ENCODE data around the gene NRIP1.

The NRIP1 gene

DNA sequence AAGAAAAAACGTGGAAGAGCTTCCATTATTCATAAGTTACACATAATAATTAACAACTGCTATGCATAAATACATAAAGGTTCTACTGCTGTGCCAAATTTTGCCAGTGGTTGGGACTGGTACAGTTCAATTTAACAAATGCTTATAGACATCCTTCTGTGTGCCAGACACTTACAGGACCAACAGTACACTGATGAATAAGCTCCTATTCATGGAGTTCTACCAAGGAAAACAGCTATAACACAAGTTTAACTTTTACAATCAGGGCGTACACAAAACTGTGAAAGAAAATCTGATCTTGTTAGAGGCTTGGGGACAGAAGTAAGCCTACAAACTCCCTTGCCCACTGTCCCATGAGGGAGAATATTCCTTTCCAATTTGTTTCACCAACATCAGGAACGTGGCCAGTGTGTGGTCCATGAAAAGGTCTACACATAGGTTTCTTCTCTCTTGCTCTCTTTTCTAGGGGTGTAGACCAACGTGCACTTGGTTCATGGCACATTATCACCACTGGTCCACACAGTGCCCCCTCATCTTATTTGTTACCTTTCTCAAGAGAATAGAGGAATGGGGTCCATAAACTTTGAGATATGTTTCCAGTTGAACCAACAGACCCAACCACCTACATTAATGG lies 10.1 kb downstream of the NRIP1 start:
- Histone ChIP-seq H3K4me3 (ENCODE audit: low read length in 2 of 2) (no peak overlapping the region), H3K9me3 (ENCODE audit: control insufficient read depth in 2 of 2, low read length in 2 of 2) (no peaks in the 10 kb centered on the region), H3K27me3 (ENCODE audit: control insufficient read depth in 1 of 2, insufficient read depth in 2 of 2, low read length in 2 of 2) (no peaks in the 10 kb centered on the region), H3K36me3 (ENCODE audit: control insufficient read depth in 2 of 2, insufficient read depth in 2 of 2, low read length in 2 of 2) (no peaks in the 10 kb centered on the region), H3K9ac (ENCODE audit: low read length in 2 of 2) (no peak overlapping the region), H3K27ac (ENCODE audit: low read length) (no peak overlapping the region), H3K4me1 (ENCODE audit: control insufficient read depth, insufficient read depth, low read length) (peaks cover 14% of the 10 kb centered on the region)

DNA sequence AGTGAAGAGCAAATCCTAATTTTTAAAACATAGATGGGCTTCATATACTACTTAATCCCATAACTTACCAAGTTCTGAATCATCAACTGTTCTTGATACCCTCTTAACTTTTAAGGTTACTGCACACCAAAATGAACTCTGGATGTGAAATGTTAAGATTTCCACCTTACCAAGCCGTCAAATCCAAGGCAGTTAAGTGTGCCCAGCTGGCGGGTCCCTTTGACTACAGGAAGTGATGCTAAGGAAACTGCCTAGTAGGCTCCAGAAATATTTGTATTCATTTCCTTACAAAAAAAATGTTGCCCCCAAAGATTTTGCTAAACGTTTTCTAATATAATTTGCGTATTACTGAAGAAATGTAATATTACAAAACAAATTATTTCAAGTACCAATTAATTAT lies 10.7 kb downstream of the NRIP1 start:
- no peak overlapping the region for H3K27ac ChIP-seq (ENCODE audit: low read length)
- no peaks in the 10 kb centered on the region for H3K27me3 ChIP-seq (ENCODE audit: control insufficient read depth in 1 of 2, insufficient read depth in 2 of 2, low read length in 2 of 2)
- H3K4me1 ChIP-seq (ENCODE audit: control insufficient read depth, insufficient read depth, low read length), result peaks cover 14% of the 10 kb centered on the region
- no peaks in the 10 kb centered on the region for H3K36me3 ChIP-seq (ENCODE audit: control insufficient read depth in 2 of 2, insufficient read depth in 2 of 2, low read length in 2 of 2)
- H3K9me3 ChIP-seq (ENCODE audit: control insufficient read depth in 2 of 2, low read length in 2 of 2), result no peaks in the 10 kb centered on the region
- no peak overlapping the region for H3K9ac ChIP-seq (ENCODE audit: low read length in 2 of 2)
- no peak overlapping the region for H3K4me3 ChIP-seq (ENCODE audit: low read length in 2 of 2)

DNA sequence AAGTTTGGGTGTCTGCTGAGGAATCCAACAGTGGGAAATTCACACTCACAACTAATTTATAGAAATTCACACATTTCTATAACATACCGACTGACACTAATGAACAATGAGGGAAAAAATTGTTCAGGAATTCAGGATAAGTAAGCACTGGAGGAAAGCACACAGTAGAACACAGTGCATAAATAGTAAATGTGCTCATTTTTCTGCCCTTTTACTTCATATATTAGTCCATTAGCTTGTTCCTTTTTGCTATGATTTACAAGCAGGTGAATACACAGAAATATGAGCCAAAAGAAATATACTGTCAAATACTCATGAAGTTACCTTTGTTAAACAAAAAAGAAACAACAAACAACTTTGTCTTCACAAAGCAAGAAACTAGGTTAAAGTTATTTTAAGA lies 11.3 kb downstream of the NRIP1 start:
- H3K4me1 ChIP-seq (ENCODE audit: control insufficient read depth, insufficient read depth, low read length), result peaks cover 14% of the 10 kb centered on the region

DNA sequence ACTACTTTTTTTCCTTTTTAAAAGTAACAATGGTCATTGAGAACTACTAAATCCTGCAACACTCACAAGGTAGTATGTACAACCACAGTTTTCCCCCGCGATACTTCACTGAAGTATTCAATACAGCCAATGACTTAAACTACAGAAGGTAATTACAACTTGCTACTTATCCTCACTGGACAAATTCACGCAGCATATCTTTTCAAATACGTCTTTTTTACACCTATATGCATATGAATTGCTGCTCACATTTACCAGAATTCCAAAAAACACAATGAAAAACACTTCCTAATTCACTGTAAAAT lies 12.4 kb downstream of the NRIP1 start:
- no peak overlapping the region for H3K9ac ChIP-seq (ENCODE audit: low read length in 2 of 2)
- no peaks in the 10 kb centered on the region for H3K36me3 ChIP-seq (ENCODE audit: control insufficient read depth in 2 of 2, insufficient read depth in 2 of 2, low read length in 2 of 2)
- no peak overlapping the region for H3K4me3 ChIP-seq (ENCODE audit: low read length in 2 of 2)

More for the DNA sequence above, 11.3 kb downstream of the NRIP1 start:
- Histone ChIP-seq H3K4me3 (ENCODE audit: low read length in 2 of 2) (no peak overlapping the region), H3K9ac (ENCODE audit: low read length in 2 of 2) (no peak overlapping the region), H3K27ac (ENCODE audit: low read length) (no peak overlapping the region), H3K36me3 (ENCODE audit: control insufficient read depth in 2 of 2, insufficient read depth in 2 of 2, low read length in 2 of 2) (no peaks in the 10 kb centered on the region), H3K27me3 (ENCODE audit: control insufficient read depth in 1 of 2, insufficient read depth in 2 of 2, low read length in 2 of 2) (no peaks in the 10 kb centered on the region), H3K9me3 (ENCODE audit: control insufficient read depth in 2 of 2, low read length in 2 of 2) (no peaks in the 10 kb centered on the region)

DNA sequence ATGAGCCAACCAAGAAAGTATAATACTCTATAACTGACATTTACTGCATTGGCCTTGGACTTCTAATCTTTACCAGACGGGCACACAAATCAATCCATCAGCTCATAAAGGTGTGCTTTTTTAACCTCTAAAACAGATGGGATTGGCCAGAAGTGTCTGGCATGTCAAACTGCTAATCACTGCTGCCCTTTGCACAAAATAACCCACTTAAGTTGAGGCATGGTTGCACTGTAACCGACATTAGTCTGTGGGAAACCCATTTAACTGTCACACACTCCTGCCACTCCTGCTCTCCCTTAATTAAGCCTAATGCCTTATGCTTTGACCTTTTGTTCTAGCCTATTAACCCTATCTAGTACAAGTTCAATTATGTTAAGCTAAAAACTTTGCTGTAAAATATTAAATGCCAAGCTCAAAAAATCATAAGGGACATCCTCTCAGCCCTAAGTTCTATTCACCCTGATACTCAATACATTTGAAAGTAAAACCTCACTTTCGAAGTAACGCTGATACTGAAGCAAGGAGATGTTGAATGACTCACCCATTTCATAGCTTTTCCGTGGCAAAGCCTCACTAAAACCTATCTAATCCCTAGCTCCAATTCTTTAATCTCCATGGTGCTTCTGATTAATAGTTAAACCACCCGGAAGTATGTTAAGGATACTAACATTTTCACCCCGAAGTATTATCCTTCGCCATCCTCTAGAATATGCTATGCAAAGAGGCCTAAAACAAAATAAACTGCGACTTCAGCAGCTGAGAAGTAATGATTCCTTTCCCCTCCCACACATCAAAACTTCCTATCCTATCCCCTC lies 12.9 kb downstream of the NRIP1 start:
- peaks cover 14% of the 10 kb centered on the region for H3K4me1 ChIP-seq (ENCODE audit: control insufficient read depth, insufficient read depth, low read length)
- H3K27ac ChIP-seq (ENCODE audit: low read length), result no peak overlapping the region
- H3K27me3 ChIP-seq (ENCODE audit: control insufficient read depth in 1 of 2, insufficient read depth in 2 of 2, low read length in 2 of 2), result no peaks in the 10 kb centered on the region
- no peaks in the 10 kb centered on the region for H3K9me3 ChIP-seq (ENCODE audit: control insufficient read depth in 2 of 2, low read length in 2 of 2)
- H3K4me3 ChIP-seq (ENCODE audit: low read length in 2 of 2), result no peak overlapping the region
- no peaks in the 10 kb centered on the region for H3K36me3 ChIP-seq (ENCODE audit: control insufficient read depth in 2 of 2, insufficient read depth in 2 of 2, low read length in 2 of 2)
- no peak overlapping the region for H3K9ac ChIP-seq (ENCODE audit: low read length in 2 of 2)

More for the DNA sequence above, 12.4 kb downstream of the NRIP1 start:
- Histone ChIP-seq H3K9me3 (ENCODE audit: control insufficient read depth in 2 of 2, low read length in 2 of 2) (no peaks in the 10 kb centered on the region), H3K27me3 (ENCODE audit: control insufficient read depth in 1 of 2, insufficient read depth in 2 of 2, low read length in 2 of 2) (no peaks in the 10 kb centered on the region), H3K27ac (ENCODE audit: low read length) (no peak overlapping the region), H3K4me1 (ENCODE audit: control insufficient read depth, insufficient read depth, low read length) (peaks cover 14% of the 10 kb centered on the region)

DNA sequence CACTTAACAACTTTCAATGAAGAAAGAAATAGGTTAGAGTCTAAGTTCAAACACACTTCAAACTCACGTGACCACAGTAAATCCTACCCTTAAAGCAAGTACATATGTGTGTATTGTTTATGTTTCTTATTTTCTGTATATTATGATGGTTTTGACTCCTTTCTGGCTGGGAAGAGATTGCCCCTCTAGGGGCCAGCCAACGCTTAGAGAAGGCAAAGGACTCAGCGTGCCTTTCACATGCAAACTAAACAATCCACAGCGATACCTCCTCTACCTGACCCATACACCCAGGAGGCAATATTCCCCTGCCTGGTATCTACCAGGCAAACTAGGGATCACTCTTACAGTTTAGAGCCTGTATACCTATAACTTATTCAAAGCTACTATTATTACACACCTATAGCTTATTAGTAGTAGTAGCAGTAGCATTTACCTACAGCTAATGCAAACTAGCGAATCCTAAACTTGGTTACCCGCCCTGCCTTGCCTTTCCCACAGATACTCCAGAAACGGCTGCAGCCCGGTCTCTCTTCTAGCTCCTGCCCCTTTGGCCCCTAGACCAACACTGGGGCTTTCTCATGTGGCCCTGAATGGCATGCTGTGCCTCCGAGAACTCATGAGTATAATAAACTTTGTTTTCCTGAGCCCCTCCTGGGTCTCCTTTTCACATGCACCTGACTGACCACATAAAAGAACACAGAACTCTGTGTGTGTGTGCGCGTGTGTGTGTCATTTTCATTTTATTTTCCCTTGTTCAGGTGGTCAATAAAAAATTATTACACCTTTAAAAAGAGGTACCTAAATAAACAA lies 14.0 kb downstream of the NRIP1 start:
- H3K27ac ChIP-seq (ENCODE audit: low read length), result no peak overlapping the region
- peaks cover 14% of the 10 kb centered on the region for H3K4me1 ChIP-seq (ENCODE audit: control insufficient read depth, insufficient read depth, low read length)
- H3K9me3 ChIP-seq (ENCODE audit: control insufficient read depth in 2 of 2, low read length in 2 of 2), result no peaks in the 10 kb centered on the region
- no peaks in the 10 kb centered on the region for H3K36me3 ChIP-seq (ENCODE audit: control insufficient read depth in 2 of 2, insufficient read depth in 2 of 2, low read length in 2 of 2)
- H3K4me3 ChIP-seq (ENCODE audit: low read length in 2 of 2), result no peak overlapping the region
- no peak overlapping the region for H3K9ac ChIP-seq (ENCODE audit: low read length in 2 of 2)
- no peaks in the 10 kb centered on the region for H3K27me3 ChIP-seq (ENCODE audit: control insufficient read depth in 1 of 2, insufficient read depth in 2 of 2, low read length in 2 of 2)

DNA sequence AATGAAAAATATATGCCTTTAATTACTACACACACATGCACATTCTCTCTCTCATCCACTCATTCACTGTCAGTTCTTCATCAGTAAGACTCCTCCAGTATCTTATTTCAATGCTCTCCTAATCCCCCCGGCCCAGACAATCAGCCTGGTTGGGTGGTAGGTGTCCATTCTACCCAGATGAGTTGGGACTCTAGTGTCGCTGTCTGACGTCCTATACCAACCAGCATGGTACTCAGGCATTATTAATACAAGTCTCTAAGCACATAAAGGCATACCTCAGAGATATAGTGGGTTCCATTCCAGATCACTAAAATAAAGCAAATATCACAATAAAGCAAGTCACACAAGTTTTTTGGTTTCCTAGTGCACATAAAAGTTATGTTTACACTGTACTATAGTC lies 19.8 kb downstream of the NRIP1 start:
- Histone ChIP-seq H3K4me3 (ENCODE audit: low read length in 2 of 2) (no peak overlapping the region), H3K27ac (ENCODE audit: low read length) (no peak overlapping the region), H3K36me3 (ENCODE audit: control insufficient read depth in 2 of 2, insufficient read depth in 2 of 2, low read length in 2 of 2) (peaks cover 2 to 4% of the 10 kb centered on the region in 2 donors), H3K4me1 (ENCODE audit: control insufficient read depth, insufficient read depth, low read length) (no peaks in the 10 kb centered on the region), H3K27me3 (ENCODE audit: control insufficient read depth in 1 of 2, insufficient read depth in 2 of 2, low read length in 2 of 2) (no peaks in the 10 kb centered on the region), H3K9me3 (ENCODE audit: control insufficient read depth in 2 of 2, low read length in 2 of 2) (no peaks in the 10 kb centered on the region), H3K9ac (ENCODE audit: low read length in 2 of 2) (no peak overlapping the region)

DNA sequence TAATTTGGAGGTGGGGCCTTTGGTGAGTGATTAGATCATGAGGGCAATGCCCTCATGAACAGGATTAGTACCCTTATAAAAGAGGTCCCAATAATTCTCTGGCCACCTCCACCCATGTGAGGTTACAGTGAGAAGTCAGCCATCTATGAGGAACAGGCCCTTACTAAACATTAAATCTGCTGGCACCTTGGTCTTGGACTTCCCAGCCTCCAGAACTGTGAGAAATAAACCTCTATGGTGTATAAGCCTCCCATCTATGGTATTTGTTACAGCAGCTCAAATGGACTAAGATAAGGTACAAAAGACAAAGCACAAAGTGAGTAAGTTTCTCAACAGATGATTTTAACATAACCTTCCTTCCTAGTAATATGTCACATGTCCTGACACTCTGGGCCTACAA lies 22.3 kb downstream of the NRIP1 start:
- Histone ChIP-seq H3K4me1 (ENCODE audit: control insufficient read depth, insufficient read depth, low read length) (no peaks in the 10 kb centered on the region), H3K9ac (ENCODE audit: low read length in 2 of 2) (no peak overlapping the region)

DNA sequence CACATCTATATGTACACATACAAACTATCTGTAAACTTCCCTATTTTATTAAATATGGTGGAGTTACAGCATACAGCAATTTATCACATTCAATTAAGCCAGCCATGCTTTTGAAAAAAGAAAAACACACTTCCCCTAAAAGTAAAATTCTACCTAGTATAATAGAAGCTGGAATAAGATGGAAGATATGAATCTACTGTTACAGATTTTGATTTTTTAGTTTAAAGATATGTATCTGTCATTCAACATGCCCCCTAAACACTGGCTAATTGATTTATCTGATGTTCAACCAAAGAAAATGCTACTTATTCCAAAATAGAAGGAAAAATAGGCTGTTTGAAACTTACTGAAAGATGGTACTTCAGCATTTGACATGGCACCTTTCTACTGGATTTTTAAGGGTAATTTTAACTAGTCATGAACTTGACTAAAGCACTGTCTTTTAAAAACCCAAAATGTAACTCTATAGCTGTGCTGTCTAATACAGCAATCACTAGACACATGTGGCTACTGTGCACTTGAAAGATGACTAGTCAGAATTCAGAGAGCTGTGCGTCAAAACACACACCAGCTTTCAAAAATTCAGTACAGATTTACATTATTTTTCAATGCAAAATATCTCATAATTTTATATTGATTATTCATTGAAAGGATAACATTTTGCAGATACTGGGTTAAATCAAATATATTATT lies 25.0 kb downstream of the NRIP1 start:
- no peaks in the 10 kb centered on the region for H3K27me3 ChIP-seq (ENCODE audit: control insufficient read depth in 1 of 2, insufficient read depth in 2 of 2, low read length in 2 of 2)
- no peaks in the 10 kb centered on the region for H3K4me1 ChIP-seq (ENCODE audit: control insufficient read depth, insufficient read depth, low read length)
- H3K9me3 ChIP-seq (ENCODE audit: control insufficient read depth in 2 of 2, low read length in 2 of 2), result no peaks in the 10 kb centered on the region
- H3K36me3 ChIP-seq (ENCODE audit: control insufficient read depth in 2 of 2, insufficient read depth in 2 of 2, low read length in 2 of 2), result peaks cover 2 to 4% of the 10 kb centered on the region in 2 donors
- H3K9ac ChIP-seq (ENCODE audit: low read length in 2 of 2), result no peak overlapping the region
- no peak overlapping the region for H3K4me3 ChIP-seq (ENCODE audit: low read length in 2 of 2)
- no peak overlapping the region for H3K27ac ChIP-seq (ENCODE audit: low read length)

More for the DNA sequence above, 22.3 kb downstream of the NRIP1 start:
- no peak overlapping the region for H3K4me3 ChIP-seq (ENCODE audit: low read length in 2 of 2)
- no peak overlapping the region for H3K27ac ChIP-seq (ENCODE audit: low read length)
- no peaks in the 10 kb centered on the region for H3K9me3 ChIP-seq (ENCODE audit: control insufficient read depth in 2 of 2, low read length in 2 of 2)
- H3K27me3 ChIP-seq (ENCODE audit: control insufficient read depth in 1 of 2, insufficient read depth in 2 of 2, low read length in 2 of 2), result no peaks in the 10 kb centered on the region
- H3K36me3 ChIP-seq (ENCODE audit: control insufficient read depth in 2 of 2, insufficient read depth in 2 of 2, low read length in 2 of 2), result peaks cover 2 to 4% of the 10 kb centered on the region in 2 donors

DNA sequence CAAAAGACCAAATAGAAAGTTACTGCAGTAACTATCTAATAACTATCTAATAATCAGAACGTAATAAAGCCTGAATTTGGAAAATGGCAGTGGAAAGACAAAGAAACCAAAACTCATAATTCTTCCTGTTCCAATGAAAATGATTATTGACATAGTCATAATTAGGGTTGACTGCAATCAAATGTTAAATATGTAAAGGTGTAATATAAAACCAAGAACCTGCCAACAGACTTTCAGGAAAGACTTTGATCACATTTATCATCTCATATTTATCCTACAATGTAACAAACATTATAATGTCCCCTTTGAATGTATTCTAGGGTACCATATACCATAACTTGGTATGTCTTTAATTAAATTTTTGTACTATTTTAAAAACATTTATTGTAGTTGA lies 26.9 kb downstream of the NRIP1 start:
- H3K9me3 ChIP-seq (ENCODE audit: control insufficient read depth in 2 of 2, low read length in 2 of 2), result no peaks in the 10 kb centered on the region
- H3K27ac ChIP-seq (ENCODE audit: low read length), result no peak overlapping the region
- H3K27me3 ChIP-seq (ENCODE audit: control insufficient read depth in 1 of 2, insufficient read depth in 2 of 2, low read length in 2 of 2), result no peaks in the 10 kb centered on the region
- no peak overlapping the region for H3K9ac ChIP-seq (ENCODE audit: low read length in 2 of 2)
- H3K4me1 ChIP-seq (ENCODE audit: control insufficient read depth, insufficient read depth, low read length), result no peaks in the 10 kb centered on the region
- no peak overlapping the region for H3K4me3 ChIP-seq (ENCODE audit: low read length in 2 of 2)
- H3K36me3 ChIP-seq (ENCODE audit: control insufficient read depth in 2 of 2, insufficient read depth in 2 of 2, low read length in 2 of 2), result peaks cover 2 to 4% of the 10 kb centered on the region in 2 donors

All from stomach smooth muscle (tissue), 2 donors.